ENCODE data around the gene NME7.
A peak's percentile ranks its signal among the peaks of the same experiment; 100 is the strongest.

Gene NME7

DNA sequence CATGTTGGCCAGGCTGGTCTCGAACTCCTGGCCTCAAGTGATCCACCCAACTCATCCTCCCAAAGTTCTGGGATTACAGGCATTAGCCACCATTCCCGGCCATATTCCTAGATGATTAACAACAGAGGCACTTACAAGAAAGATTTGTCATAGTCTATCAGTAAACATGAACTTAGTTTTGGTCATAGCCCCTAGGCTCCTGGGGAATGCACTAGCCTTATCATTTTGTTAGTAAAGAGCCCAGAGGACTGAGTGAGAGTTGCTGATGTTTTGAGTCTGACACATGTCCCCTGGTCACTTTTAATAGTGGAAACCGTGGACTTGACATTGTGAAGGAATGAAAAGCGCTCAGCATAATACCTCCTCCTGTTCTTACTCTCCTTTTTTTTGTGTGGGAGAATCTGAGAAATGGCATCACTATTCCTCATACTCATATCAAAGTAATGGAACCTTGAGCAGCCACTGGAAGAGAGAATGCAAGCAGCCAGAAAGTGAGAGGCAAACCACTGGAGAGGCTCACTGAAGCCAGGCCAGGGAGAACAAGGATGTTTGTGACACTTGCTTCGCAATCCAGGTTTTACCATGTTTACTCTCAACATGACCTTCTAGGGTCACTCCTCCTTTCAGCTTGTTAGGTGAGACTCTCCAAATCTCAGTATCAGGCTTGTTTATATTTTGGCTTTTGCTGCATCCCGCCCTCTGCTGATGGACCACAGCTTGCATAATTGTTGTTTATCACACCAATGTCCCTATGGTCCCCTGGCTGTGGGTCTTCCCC is 246.3 kb downstream of the NME7 start:
- no peak for DNase-seq

DNA sequence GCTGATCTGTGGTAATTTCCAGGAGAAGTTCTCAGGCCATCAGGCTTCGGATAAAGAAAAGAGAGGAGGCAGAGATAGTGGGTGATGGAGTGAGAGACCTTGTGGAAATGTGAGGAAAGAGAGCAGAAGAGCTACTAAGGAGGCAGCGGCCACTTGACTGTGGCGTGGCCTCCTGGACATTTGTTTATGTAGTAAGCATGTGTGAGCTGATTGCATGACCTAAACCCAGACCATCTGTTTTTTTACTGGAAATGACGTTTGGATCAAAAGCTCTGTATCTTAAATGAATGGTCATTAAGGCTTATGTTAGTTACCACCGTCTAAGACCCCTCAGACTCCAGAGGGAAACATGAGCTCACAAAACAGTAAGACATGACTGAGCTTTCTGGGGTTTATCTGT is 247.5 kb downstream of the NME7 start:
- no peak for DNase-seq

DNA sequence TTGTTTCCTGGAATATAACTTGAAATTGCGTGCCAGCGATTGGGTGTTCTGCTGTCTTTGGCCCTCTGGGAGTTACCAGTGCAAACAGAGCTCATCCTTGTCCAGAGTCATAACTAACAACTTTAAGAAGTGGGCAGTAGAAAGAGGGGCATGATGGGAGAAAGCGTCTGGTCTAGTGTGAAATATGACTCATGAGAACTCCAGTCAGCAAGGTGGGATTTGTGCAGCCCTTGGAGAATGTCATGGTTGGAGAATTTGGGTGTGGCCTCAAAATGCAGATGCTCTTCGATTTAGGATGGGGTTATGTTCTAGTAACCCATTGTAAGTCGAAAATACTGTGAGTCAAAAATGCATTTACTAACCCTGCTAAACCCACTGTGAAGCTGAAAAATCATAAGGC is 248.2 kb downstream of the NME7 start:
- no peak for DNase-seq

DNA sequence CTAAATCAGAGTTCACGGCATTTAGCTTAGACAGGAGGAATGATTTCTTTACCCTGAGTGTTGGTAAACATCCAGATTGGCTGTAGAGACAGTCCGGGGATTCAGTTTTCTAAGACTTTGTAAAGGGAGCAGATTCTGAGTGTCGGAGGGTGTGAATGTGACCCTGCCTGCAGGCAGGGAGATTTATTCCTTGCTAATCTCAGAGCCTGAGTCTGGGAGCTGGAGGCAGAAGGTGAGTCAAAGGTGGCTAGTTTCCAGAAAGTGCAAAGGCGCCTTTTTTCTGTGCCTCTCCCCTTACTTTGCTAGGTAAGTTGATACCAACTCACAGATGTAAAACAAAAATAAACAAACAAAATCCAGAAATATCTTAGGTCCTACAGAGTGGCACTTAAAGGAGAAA is 249.4 kb downstream of the NME7 start:
- no peak for DNase-seq

DNA sequence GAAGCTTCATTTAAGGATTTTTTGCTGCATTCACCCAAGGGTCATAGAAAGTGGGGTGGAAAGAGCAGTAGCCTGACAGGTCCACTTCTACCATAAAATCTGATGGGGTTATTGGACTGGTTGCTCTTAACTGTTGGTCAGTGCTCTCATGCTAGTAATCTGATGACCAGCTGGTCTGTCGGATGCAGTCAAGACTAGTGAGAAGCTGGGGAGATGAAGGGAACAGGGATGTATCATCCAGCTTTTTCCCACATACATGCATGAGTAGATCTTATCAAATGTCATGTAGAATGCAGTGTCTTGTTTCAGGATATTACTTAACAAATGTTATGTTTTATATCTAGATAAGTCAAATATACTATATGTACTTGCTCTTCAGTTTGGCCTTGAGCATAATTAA is 250.0 kb downstream of the NME7 start:
- DNase-seq, result no peak

DNA sequence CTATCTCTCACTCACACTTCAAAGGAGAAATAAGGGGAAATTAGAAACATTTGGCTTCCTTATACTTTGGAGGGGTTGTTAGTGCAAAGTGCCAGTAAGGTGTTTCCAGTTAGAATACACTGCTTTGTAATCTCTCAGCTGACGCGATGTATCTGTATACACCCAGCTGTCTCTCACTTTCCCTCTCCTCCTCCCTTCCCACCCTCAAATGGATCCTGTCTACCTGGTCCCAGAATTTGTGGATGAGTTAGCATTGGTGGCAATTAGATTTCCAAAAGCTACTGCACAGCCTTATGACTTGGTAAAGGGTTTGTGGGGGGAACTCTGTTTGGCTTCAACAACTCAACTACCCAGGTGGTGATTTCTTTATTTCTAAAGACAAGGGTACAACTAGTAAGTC is 250.6 kb downstream of the NME7 start:
- no peak for DNase-seq

DNA sequence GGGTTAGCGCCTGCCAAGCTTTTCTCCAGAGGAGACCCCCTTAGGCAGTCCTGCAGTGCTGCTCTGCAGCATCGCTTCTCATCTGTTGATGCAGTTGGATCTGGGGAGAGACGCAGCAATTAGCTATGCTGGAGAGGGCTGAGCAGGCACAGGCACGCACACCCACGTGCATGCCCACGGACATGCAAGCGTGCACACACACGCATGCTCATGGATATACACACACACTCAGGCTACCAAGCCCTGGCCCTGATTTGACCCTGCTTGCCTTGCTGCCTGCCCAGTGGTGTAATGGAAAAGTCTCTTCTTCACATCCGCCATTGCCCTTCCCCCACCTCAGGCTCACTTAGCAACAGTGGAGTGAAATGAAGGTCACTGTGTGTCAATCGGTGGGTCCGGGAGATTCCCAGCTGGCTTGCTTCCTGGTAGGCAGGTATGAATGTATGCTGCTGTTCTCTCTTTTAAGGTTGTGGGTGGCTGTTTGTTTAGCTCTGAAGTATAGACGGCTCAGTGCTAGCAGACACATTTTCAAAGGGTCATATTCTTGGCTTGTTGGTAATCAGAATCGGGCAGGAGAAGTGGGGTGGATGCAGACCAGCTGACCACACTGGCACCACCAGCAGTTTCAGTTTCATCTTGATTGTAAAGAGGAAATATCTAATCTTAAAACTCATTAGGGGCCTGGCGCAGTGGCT is 251.6 kb downstream of the NME7 start:
- DNase-seq, result no peak

DNA sequence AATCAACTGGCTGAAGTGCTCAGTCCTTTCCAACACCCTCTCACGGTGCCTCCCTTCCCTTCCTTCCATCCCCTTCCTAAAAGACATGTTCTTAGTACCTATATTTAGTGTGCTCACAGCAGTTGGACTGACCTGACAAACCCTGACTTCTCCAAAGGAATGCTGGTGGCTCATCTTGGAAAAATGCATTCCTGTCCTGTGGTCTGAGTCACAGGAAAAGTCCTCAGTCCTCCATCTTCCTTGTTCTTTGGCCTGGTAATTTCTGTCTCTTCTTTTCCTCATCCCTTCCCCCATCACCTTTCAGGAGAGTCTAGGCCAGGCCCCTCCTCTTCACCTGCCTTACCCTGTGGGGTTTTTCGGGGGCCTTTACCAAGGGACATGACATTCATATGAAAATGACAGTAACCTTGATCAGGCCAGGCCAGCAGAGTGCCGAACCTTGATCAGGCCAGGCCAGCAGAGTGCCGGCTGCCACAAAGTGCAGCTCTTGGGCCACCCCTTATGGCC is 253.9 kb downstream of the NME7 start:
- no peak for DNase-seq

DNA sequence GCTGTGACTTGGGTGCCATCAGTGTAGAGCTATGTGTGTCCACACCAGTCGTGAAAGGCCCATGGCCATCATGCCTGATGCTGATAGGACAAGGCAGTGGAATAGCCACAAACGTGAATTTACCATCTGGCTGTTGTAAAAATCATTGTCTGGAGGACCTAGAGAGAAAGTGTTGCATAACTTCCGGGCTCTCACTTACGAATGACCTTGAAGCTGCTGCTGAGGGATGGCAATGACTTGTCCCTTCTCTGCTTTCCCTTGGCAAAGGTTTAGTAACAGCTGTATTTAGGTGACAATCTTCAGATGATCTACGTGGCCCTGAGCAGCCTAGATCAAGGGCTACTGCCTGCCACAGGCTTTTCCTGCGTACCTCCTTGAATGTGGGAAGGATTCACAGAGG is 255.4 kb downstream of the NME7 start:
- DNase-seq, result no peak

DNA sequence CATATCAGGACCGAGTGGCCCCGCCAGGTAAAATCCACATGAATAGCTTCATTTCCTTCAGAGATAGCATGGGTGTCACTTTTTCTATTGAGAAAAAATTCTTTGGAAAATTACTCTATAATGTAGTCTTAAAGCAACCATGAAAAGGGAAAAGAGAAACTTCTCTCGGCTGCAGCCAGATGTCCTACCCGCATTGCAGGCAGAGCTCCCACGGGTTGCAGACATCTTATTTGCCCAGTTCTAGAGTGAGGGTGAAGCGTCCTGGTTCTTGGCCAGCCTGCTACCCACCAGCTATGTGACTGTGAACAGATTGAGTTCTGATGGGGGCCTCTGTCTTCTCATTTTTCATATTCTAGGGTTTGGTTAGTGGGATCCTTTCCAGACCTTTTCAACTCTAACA is 256.1 kb downstream of the NME7 start:
- DNase-seq, result no peak

DNA sequence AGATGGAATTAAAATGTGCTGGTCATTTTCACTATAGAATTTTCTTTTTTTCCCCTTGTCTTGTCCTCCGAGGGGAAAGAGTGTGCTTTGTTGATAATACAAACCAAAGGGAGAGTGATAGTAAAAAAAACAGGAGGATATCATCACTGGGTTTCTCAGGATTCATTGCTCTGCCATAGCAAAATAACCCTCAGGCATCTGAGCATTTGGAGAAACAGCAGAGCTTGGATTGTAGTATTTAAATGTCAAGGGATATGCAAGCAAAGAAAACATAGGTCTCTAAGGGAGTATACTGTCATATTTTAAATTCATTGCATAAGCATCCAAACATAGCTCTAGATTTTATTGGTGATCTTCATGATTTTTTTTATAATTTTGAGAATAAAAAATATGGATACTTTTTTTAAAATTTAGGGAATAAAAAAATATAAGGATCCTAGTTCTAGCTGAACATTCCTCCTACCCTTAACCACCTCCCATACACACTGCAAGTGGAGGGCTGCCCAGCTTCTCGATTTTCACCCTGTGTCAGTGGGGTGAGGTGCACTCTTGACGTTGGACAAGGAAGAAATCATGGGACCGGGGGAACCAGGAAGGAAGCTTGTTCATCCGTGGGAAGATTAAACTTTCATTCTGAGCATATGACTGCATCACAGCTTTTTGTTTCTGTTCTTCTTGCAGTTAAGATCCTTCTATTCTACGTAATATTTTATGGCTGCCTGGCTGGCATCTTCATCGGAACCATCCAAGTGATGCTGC is 256.7 kb downstream of the NME7 start:
- DNase-seq, result no peak

DNA sequence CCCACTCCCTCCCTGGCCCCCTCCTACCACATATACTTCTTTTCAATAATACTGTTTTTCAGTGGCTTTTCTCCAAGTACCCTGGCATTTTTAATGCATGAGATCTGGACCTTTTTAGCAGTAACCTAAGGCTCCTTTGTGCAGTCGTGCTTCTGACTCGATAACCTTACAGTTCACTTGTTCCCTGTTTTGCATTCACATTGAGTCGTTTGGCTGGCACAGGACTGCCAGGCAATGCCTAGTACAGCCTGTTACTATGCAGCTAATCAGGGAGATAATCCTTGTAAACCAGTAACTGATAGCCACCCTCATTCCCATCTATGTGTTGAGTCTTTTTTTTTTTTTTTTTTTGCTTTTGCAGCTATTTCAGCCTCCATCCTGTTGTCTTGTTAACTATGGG is 257.4 kb downstream of the NME7 start:
- no peak for DNase-seq

DNA sequence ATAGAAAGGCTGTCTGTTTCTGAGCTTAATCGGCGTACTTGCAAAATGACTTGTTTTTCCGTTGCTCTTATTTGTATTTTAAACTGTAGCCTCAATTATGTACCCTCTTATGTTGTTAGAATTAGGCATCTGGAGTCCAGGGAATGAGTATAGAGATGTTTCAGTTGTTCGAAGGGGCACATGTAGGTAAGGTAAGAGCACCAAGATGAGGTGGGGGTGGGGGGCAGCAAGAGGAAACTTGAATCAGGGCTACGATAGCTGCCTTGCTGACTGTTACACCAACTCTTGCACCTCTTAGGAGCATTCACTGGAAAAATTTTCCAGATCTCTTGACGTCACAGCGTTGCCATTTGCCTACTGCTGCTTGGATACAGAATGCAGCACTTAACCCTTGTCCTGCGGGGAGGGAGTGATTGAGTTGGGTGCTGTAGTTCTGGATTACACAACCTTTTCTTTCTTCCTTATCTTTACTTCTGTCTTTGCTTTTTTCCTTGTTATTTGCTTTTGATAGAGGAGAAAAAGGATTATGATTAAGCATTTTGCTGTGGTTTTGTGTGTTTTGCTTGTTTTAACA is 257.9 kb downstream of the NME7 start:
- no peak for DNase-seq

DNA sequence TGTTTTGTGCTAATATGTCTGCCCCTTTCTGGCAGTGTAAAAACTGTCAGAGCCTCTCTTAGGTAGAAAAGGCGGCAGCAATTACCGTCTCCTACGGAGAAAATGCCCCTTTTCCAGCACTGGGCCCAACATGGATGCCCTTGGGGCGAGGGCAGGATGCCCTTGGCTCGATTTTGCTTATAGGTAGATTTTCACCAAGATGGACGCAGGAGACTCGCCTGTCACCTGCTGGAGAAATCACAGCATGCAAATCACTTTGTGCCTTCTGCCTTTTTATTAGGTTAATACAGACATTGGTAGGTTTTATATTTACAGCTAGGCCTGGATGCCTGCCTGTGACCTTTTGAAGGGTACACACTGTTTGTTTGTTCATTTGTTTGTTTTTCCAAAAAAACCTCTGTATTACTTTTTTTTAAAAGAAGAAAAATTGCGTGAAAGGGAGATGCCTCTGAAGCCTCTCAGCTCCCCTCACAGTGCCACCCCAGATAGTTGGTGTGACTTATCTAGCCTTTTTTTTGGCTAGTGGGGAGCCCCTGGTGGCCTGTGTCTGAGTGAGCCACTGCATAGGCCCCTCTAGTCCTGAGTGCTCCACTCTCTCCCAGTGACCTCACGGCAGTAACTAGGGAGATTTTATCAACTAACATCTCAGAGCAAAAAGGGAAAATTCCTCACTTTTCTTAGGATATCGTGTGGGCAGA is 258.6 kb downstream of the NME7 start:
- no peak for DNase-seq

DNA sequence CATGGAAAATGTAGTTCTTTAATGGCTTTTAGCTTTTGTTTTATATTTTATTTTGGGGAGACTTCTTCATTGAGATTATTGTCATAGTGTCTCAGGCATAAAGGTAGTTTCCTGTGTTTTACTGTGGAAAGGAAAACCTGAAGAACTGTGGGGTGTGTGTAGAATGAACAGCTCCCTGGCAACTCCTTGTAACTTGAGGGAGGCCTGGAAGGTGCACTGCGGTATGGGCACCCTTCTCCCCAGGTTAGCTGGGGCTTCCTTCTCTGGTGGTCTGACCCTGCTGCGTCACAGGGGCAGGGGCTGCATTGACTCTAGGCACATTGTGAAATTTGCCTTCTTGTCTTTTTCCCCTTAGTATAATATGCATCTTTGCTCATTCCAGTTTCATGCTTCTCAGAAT is 259.4 kb downstream of the NME7 start:
- DNase-seq, result no peak

DNA sequence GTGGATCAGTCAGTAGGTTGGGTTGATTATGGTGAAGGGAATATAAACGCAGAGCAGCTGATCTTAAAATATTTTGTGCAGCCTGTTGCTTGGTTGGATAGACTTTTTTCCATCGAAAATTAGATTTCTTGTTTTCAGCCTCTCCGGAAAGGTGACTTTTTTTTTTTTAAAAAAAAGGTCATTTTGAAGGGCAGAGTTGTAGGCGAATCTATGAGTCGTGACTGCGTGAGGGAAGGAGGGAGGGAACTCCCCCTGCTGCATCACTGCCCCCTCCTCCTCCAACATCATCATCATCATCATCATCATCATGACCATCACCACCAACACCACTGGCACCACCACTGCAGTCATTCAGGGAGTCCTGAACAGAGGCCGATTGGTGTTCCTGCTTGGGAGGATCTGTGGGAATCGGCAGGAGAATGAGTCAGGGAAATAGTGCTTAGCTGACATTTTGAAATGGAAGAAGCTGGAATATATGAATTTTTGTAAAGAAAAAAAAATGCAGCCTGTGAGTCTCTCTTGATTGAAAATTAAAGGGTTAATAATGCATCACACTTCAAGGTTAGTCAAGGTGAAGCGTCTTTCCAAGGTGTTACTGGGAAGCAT is 259.9 kb downstream of the NME7 start:
- no peak for DNase-seq

DNA sequence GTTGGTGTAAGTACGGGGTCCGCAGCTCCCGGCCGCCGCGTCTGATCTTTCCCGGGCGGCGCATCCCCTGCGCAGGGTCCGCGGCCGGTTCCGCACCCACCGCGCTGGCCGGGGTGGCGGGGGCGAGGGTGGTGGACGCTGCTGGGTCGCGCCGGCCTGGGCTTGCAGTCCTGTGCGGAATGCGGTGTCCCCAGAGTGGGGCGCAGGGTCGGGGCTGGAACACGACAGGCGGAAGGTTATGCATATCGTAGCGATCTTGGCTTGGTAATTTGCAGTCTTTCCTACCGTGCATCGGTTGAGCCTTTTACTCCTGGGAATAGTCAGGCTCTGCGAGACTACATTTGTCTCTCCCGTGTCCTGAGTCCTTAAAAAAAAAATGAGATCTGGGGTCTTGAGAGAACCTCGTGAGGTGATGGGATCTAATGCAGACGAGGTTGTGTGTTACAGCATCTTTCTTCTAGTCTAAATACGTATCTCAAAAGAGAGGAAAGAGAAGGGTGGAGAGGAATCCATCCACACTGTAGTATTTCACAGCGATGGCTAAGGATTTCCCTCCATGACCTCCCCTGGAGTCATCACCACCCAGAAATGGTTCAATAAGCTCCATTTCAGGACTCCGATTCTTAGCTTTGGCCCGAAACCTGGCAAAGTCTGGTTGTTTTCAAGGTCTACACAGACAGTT is 260.5 kb downstream of the NME7 start:
- peak; percentile 34 for DNase-seq

DNA sequence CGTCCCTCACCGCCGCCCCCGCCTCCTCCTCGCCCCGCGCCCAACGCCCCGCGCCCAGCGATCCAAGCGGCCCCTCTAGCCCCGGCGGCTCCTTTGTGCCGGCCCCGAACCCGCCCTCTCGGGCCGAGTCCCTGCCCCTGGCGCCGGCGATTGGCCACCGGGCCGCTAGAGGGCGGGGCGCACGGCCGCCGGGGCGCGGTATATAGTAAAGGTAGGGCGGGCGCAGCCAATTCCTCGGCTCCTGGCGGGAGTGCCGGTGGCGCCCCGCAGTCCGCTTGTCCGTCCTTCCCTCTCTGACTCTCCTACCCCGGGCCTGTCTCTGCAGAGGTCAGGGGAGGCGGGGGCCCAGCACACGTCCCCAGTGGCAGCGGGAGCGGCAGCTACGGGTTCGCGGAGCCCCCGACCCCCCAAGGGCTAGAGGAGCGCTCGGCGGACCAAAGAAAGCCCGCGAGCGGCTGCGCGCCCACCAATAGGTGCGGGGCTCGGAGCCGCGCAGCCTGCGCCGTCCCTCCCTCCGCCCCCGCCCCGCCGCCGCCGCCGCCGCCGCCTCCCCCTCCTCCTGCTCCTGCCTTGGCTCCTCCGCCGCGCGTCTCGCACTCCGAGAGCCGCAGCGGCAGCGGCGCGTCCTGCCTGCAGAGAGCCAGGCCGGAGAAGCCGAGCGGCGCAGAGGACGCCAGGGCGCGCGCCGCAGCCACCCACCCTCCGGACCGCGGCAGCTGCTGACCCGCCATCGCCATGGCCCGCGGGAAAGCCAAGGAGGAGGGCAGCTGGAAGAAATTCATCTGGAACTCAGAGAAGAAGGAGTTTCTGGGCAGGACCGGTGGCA is 261.3 kb downstream of the NME7 start, which contains the start of gene ATP1B1:
TSS of gene ATP1B1 (plus strand) at position 596 of the 826 bp plus-strand sequence. CDS start at position 736, 140 bp downstream.
- DNase-seq, result peak; percentile 86

DNA sequence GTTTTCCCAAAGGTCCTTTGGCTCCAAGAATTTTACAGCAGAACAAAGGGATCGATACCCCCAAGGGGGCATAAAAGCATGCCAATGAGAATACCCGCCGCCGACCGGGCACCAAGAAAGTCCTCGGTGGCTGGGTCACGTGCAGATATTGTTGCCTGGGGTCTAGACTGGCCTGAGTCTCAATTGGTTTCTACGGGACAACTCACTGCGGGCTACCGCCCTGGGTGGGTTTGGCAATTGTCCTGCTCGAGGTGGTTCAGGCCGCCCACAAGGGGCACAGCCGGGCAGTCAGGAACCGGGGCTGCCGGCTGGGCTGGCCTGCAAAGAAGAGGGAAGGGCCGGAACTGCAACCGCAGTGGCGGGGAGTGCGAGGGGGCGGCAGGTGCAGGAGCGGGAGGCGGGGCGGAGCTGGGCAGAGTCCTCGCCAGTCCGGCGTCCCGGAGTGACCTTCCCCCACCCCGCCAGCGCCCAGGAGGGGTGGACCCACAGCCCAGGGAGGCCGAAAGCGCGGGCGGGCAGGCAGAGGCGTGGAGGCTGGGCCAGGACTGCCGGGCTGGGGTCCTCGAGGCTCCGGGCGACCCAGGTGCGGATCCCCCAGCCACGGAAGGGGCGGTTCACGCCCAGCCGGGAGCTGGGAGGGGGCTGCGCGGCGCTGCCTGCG is 262.0 kb downstream of the NME7 start:
- no peak for DNase-seq

DNA sequence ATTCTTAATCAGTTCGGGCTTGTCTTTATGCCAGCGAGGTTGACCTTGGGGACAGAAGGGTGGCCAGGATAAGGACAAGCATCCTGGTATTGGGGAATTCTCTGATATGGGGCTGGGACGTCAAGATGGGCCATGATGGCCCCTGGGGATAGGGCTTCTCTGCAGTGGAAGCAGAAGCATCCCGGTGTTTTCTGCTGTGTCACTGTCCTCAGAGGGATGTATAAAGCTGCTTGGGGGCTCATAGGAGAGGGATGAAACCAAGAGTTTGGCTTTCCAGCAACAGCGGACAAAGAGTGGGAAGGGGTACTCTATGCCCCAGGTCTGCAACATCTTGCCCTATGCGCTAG is 262.5 kb downstream of the NME7 start:
- DNase-seq, result no peak

All from NCI-H2171 (cell line).